Lung (tissue), 12 donors: ENCODE measurements around the gene NDFIP2. TPM values are rescaled to one million over a fixed set of nuclear protein-coding genes. Genes with fewer than 3 reads are reported as not detected.

Experiments
- ATAC-seq: fragments of 200-7000 bp; cut with Tn5 transposase; one replicate; pipeline ENCODE4 v1.9.1; 2020; ENCODE audit warnings: moderate number of reproducible peaks; ENCODE audit not compliant: insufficient read depth, low FRiP score
- DNase-seq, 3 donors: peaks; one replicate each; pipeline ENCODE4 v3.0.0-alpha.2; 2013 to 2017
- H3K27ac ChIP-seq, 2 donors: one replicate each; pipeline ENCODE4 v1.5.1; 2013; ENCODE audit warnings: mild to moderate bottlenecking in 2 of 2, moderate library complexity in 2 of 2, control low read depth in 1 of 2, inconsistent platforms in 1 of 2, low read depth in 1 of 2, low read length in 1 of 2
- H3K27me3 ChIP-seq, 3 donors: one replicate each; pipeline ENCODE4 v1.5.1; 2013; ENCODE audit warnings: low read length in 2 of 3; ENCODE audit not compliant: control insufficient read depth in 3 of 3, insufficient read depth in 3 of 3
- H3K36me3 ChIP-seq, 4 donors: one replicate each; pipeline ENCODE4 v1.5.1; 2013; ENCODE audit warnings: low read length in 4 of 4, mild to moderate bottlenecking in 1 of 4, moderate library complexity in 1 of 4; ENCODE audit not compliant: control insufficient read depth in 4 of 4, insufficient read depth in 4 of 4
- H3K4me1 ChIP-seq, 5 donors: one replicate each; pipeline ENCODE4 v1.5.1; 2013; ENCODE audit warnings: low read length in 5 of 5, mild to moderate bottlenecking in 2 of 5, moderate library complexity in 1 of 5; ENCODE audit not compliant: control insufficient read depth in 5 of 5, insufficient read depth in 5 of 5
- H3K4me3 ChIP-seq: one replicate; pipeline ENCODE4 v1.5.1; 2013; ENCODE audit warnings: mild to moderate bottlenecking, control low read depth, moderate library complexity
- H3K9ac ChIP-seq, 2 donors: one replicate each; pipeline ENCODE4 v1.5.1; 2013; ENCODE audit warnings: low read length in 2 of 2, control low read depth in 1 of 2; ENCODE audit not compliant: insufficient read depth in 1 of 2
- H3K9me3 ChIP-seq, 4 donors: one replicate each; pipeline ENCODE4 v1.5.1; 2013; ENCODE audit warnings: low read length in 3 of 4, mild to moderate bottlenecking in 1 of 4, moderate library complexity in 1 of 4; ENCODE audit not compliant: control insufficient read depth in 4 of 4, insufficient read depth in 3 of 4
- CTCF ChIP-seq: IDR thresholded peaks from 2 replicates; pipeline ENCODE4 v1.5.1; 2012; ENCODE audit warnings: mild to moderate bottlenecking; ENCODE audit errors: control extremely low read depth, extremely low read depth
- WGBS, 2 donors: extraction: QIAGEN DNeasy Blood & Tissue Kit; methylation state at CpG; one replicate each; pipeline ENCODE4 v1.1.7; 2013; 5-methylcytosine and 5-hydroxymethylcytosine counted together
- polyA plus RNA-seq, 2 donors: library from polyadenylated mRNA; stranded (reverse); fragments of 200-250 nt; gene quantifications; one replicate each; pipeline ENCODE4 v1.2.1, GENCODE V29; 2013
- total RNA-seq, 2 donors: library from RNA; depleted of rRNA in 1 of 2; stranded (reverse); fragments of >200 nt in 1 of 2; gene quantifications; one replicate each; pipeline ENCODE4 v1.2.1, GENCODE V29; 2014 to 2021
- donor health status: control.
- donor health status: control.
- donor health status: Bipolar disorder and iron deficiency.
- donor health status: healthy.
- donor health status: DM: yes; HTN: yes; CAD: no.

NDFIP2 gene
- total and polyA plus RNA-seq, 4 donors: 14.0 to 38.4 (median 23.2) TPM

GRCh38 chr13:79483086-79483706, 2.2 kb downstream of the NDFIP2 start:
- Histone ChIP-seq H3K4me1 (peaks cover 0 to 23% (median 7%) of the 10 kb centered on the region in 5 donors), H3K27me3 (peaks cover 0 to 4% (median 3%) of the 10 kb centered on the region in 3 donors), H3K9ac (no peak overlapping the region), H3K36me3 (no peaks in the 10 kb centered on the region), H3K4me3 (no peak overlapping the region), H3K27ac (peak overlapping the region in 1 of 2 donors; percentile 2), H3K9me3 (no peaks in the 10 kb centered on the region)
- no peak for ATAC-seq
- TF ChIP-seq CTCF: no peak
- peak in 1 of 3 donors; percentile 9 for DNase-seq
- WGBS, 2 donors: 80 to 86% methylated on average over 4 of the region's 4 CpGs

DNA sequence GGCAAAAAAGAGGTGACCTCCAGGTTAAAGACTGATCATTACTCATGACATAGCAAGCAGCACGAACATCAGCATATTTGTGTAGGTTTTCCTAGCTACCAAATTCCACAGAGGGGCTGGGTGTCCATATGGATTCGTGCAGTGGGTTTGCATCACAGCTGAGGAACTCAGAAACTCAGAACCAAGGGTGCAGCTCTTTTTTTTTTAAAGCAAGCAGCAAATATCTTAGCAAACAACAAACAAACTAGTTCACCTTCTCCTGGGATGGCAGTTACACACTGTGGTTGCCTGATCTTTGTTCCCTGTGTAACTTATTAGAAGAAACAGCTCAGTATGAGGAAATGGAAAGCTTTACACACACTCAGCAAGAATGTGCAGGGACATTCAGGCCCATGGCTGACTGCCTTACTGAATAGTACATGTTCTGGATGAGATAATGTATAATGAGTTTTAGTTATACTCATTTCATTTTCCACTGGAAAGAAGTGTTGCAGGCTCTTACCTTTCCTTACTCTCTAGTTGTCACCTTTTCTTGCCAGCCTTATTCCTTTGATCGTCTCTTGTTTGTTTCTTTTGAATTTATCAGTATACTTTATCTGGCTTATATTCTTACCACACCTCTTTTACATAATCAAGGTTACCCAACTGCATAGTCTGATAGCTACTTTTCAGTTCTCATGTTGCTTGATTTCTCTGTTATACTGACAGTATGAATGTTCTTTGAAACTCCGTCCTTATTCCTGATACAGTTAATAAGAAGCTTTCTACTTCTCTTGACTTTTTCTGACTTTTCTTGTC, 4.3 kb downstream of the NDFIP2 start:
- Histone ChIP-seq H3K4me3 (no peak overlapping the region), H3K4me1 (peaks cover 0 to 23% (median 8%) of the 10 kb centered on the region in 5 donors), H3K27ac (peak overlapping the region in 1 of 2 donors; percentile 45), H3K27me3 (no peaks in the 10 kb centered on the region), H3K36me3 (no peaks in the 10 kb centered on the region), H3K9ac (no peak overlapping the region), H3K9me3 (peaks cover 0 to 2% (median 0%) of the 10 kb centered on the region in 4 donors)
- no peak for TF ChIP-seq CTCF
- DNase-seq (peak in 2 of 3 donors; percentile 45 to 57), ATAC-seq (no peak)
- 57 to 61% methylated on average over 4 of the region's 4 CpGs for WGBS, 2 donors

GRCh38 chr13:79486433-79487188, 5.7 kb downstream of the NDFIP2 start:
- H3K9ac ChIP-seq: no peak overlapping the region
- no peak overlapping the region for H3K27ac ChIP-seq
- TF ChIP-seq CTCF: no peak
- ATAC-seq: no peak
- H3K36me3 ChIP-seq: no peaks in the 10 kb centered on the region
- H3K27me3 ChIP-seq: no peaks in the 10 kb centered on the region
- peaks cover 0 to 2% (median 0%) of the 10 kb centered on the region in 4 donors for H3K9me3 ChIP-seq
- H3K4me3 ChIP-seq: no peak overlapping the region
- DNase-seq: no peak
- WGBS, 2 donors: 88% methylated on average over 6 of the region's 6 CpGs
- H3K4me1 ChIP-seq: peaks cover 0 to 26% (median 10%) of the 10 kb centered on the region in 5 donors
